ENCODE measurements around the gene NLE1. TPM values are rescaled to one million over a fixed set of nuclear protein-coding genes. Genes with fewer than 3 reads are reported as not detected.

The NLE1 gene
- total RNA-seq, 1 donor from 2014 or later, result 12.4 TPM

GRCh38 chr17:35138218-35138617 is 3.9 kb downstream of the NLE1 start:
- Mint-ChIP-seq H3K36me3 (peaks cover 18% of the 10 kb centered on the region), H3K9me3 (no peaks in the 10 kb centered on the region), H3K27ac (no peak overlapping the region), H3K4me1 (peaks cover 2% of the 10 kb centered on the region), H3K27me3 (ENCODE audit: insufficient read depth, low read depth) (peaks cover 3% of the 10 kb centered on the region), H3K4me3 (no peak overlapping the region)
- Histone ChIP-seq H3K9ac (no peak overlapping the region), H3K79me2 (ENCODE audit: low read depth) (peaks cover 27% of the 10 kb centered on the region), H3K9me3 (ENCODE audit: low read depth) (no peaks in the 10 kb centered on the region), H3F3A (ENCODE audit: low read depth) (no peaks in the 10 kb centered on the region), H4K20me1 (ENCODE audit: low read depth) (no peaks in the 10 kb centered on the region), H3K4me1 (peaks cover 5% of the 10 kb centered on the region), H2AFZ (replicated peaks) (no peak overlapping the region), H3K4me2 (no peak overlapping the region), H3K27ac (no peak overlapping the region), H3K4me3 (no peak overlapping the region), H3K27me3 (no peaks in the 10 kb centered on the region), H3K36me3 (peaks cover 3% of the 10 kb centered on the region)
- TF ChIP-seq CTCF (IDR thresholded peaks at IDR 0.05), result no peak
- no peak for TF ChIP-seq EZH2phosphoT487 (IDR thresholded peaks at IDR 0.05)
- TF ChIP-seq EZH2 (IDR thresholded peaks at IDR 0.05), result no peak
- DNase-seq (ENCODE audit: low spot score), result no peak

- Histone ChIP-seq H2AFZ (replicated peaks) (no peak overlapping the region), H3K36me3 (peaks cover 3% of the 10 kb centered on the region), H3F3A (ENCODE audit: low read depth) (no peaks in the 10 kb centered on the region), H3K9me3 (ENCODE audit: low read depth) (no peaks in the 10 kb centered on the region), H3K4me3 (no peak overlapping the region), H3K4me2 (no peak overlapping the region), H3K79me2 (ENCODE audit: low read depth) (peaks cover 10% of the 10 kb centered on the region), H3K9ac (no peak overlapping the region), H3K27me3 (no peaks in the 10 kb centered on the region), H4K20me1 (ENCODE audit: low read depth) (no peaks in the 10 kb centered on the region), H3K27ac (no peak overlapping the region), H3K4me1 (no peaks in the 10 kb centered on the region)
- H3K4me1 Mint-ChIP-seq, result no peaks in the 10 kb centered on the region
- H3K36me3 Mint-ChIP-seq, result peaks cover 20% of the 10 kb centered on the region
- H3K27ac Mint-ChIP-seq, result no peak overlapping the region
- no peak overlapping the region for H3K4me3 Mint-ChIP-seq
- no peak for DNase-seq (ENCODE audit: low spot score)
- peaks cover 3% of the 10 kb centered on the region for H3K27me3 Mint-ChIP-seq (ENCODE audit: insufficient read depth, low read depth)
- no peaks in the 10 kb centered on the region for H3K9me3 Mint-ChIP-seq
- no peak for TF ChIP-seq CTCF (IDR thresholded peaks at IDR 0.05)
- no peak for TF ChIP-seq EZH2phosphoT487 (IDR thresholded peaks at IDR 0.05)
These were observed 6.8 kb downstream of the NLE1 start for GRCh38 chr17:35135322-35135721.

DNA sequence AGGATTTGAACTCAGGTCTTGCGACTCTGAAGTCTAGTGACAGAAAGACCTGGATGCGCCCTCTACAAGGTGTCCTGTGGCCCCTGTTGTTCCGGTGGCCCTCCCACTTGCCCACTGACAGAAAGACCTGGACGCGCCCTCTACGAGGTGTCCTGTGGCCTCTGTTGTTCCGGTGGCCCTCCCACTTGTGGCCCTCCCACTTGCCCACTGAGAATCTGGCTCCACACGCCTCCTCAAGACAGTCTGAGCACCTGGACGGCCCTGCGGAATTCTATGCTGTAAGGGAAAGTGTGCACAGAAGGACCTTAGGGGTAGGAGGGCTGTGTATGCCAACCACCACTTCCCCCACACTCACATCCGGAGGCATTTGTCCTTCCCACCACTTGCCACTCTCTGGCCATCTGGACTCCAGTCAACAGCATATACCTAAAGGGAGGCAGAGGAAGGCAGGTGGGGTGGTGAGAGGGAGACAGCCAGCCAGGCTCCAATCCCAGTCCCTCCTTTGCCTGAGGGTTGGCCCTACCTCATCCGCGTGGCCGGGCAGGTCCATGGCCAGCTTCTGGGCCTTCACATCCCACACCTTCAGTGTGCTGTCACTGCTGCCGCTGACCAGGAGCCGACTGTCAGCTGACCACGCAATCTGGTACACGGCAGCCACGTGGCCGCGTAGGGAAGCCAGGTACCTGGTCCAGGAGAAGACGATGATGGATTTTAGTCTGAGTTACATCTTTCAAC is 9.1 kb downstream of the NLE1 start:
- H3K4me3 ChIP-seq, result no peak overlapping the region
- no peaks in the 10 kb centered on the region for H3K9me3 ChIP-seq (ENCODE audit: low read depth)
- H3K27me3 ChIP-seq, result no peaks in the 10 kb centered on the region
- no peaks in the 10 kb centered on the region for H3K4me1 ChIP-seq
- no peak overlapping the region for H3K27ac ChIP-seq
- Mint-ChIP-seq H3K4me3 (no peak overlapping the region), H3K36me3 (peaks cover 20% of the 10 kb centered on the region), H3K27me3 (ENCODE audit: insufficient read depth, low read depth) (peaks cover 3% of the 10 kb centered on the region), H3K27ac (no peak overlapping the region), H3K4me1 (no peaks in the 10 kb centered on the region), H3K9me3 (no peaks in the 10 kb centered on the region)
- peaks cover 2% of the 10 kb centered on the region for H3K36me3 ChIP-seq
- H3K79me2 ChIP-seq (ENCODE audit: low read depth), result no peaks in the 10 kb centered on the region
- no peak overlapping the region for H3K9ac ChIP-seq
- H3F3A ChIP-seq (ENCODE audit: low read depth), result no peaks in the 10 kb centered on the region
- H3K4me2 ChIP-seq, result no peak overlapping the region
- no peak for DNase-seq (ENCODE audit: low spot score)
- H2AFZ ChIP-seq (replicated peaks), result no peak overlapping the region
- no peak for TF ChIP-seq CTCF (IDR thresholded peaks at IDR 0.05)
- no peak for TF ChIP-seq EZH2phosphoT487 (IDR thresholded peaks at IDR 0.05)
- no peak for TF ChIP-seq EZH2 (IDR thresholded peaks at IDR 0.05)
- no peaks in the 10 kb centered on the region for H4K20me1 ChIP-seq (ENCODE audit: low read depth)
